RCC 7860 (cell line): ENCODE results near the gene AHSA1.

ENCODE experiments used
- DNase-seq: peaks from one replicate; pipeline ENCODE4 v3.0.0-alpha.2; 2015; ENCODE audit warnings: low spot score
- FAIRE-seq: peaks from 2 replicates; lab custom pipeline; 2012; peaks lifted over from hg19 to GRCh38; lab: Jason Lieb, UNC

The AHSA1 gene

DNA sequence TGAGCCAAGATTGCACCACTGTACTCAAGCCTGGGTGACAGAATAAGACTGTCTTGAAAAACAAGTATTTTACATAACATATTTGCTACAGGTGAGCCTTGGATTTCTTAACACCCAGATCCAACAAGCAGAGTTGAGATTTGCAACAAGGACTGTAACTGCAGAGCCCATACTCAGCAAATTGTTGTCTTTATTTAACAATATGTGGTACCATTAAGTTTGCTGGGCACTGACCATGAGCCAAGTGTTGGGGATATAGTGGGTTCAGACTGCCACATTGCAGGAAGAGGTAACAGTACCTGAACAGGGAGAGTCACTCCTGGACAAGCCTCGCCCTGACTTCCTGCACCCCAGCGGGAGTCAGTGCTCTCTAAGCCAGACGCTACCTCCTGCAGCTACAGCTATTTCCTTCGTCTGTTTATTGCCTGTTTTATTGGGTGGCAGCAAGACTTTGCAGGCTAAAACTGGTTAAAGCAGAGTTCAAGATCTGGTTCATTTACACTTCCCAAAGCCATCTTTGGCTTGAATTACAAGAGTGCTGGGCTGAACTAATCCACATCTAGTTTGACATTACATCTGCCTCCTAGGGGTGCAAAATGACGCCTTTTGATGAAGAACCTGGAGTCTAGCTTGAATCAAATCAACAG, 12.5 kb downstream of the AHSA1 start:
- FAIRE-seq = no peak
- DNase-seq = no peak

DNA sequence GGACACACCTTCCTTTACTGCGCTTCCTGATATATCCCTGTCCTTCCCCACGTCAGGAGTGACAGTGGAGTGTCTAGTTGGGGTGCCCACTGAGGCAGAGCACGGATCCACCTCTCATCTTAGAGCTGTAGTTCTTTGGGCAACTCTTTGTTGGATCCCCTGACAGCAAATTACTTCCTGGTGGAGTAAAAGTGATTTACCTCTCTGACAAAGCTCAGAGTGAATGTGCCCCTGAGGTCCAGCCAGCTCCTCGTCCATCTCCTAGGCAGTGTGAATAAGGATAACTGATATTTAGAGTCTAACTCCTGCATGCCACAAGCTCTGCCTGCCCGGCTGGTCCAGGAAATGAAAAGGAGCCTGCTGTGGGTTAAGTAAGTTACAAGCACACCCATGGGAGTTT, 16.0 kb downstream of the AHSA1 start:
- DNase-seq = no peak

DNA sequence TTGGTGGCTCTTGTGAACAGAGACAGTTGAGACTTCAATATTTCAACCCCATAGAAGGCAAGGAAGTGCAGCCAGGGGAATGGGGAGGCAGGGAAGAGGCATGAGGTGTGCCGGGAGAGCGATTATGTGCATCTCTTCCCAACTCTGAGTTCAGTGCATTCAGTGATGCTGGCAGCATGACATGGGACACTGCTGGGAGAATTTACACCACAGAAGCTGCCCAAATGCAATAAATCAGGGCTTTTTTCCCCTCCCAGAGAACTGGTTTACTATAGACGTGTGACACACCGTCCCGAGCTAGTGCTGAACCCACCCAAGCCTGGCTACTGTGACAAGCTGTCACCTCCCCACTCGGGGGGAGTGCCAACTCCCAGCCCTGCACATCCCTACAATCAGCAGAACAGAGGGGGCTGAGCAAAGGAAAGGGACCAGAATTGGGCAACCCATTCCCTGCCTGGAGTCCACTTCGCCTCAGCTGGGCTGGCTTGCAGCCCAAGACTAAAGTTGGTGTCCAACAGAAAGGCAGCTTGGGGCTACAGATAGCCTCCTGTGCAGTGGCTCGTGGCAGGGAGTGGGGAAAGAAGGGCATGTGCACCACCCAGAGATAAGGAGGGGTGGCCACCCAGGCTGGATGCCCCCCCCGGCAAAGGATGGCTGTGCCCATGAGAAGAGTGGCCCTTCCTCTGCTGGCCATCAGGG, 16.7 kb downstream of the AHSA1 start:
- no peak for DNase-seq
- FAIRE-seq = no peak

More for the DNA sequence above, 16.0 kb downstream of the AHSA1 start:
- no peak for FAIRE-seq

DNA sequence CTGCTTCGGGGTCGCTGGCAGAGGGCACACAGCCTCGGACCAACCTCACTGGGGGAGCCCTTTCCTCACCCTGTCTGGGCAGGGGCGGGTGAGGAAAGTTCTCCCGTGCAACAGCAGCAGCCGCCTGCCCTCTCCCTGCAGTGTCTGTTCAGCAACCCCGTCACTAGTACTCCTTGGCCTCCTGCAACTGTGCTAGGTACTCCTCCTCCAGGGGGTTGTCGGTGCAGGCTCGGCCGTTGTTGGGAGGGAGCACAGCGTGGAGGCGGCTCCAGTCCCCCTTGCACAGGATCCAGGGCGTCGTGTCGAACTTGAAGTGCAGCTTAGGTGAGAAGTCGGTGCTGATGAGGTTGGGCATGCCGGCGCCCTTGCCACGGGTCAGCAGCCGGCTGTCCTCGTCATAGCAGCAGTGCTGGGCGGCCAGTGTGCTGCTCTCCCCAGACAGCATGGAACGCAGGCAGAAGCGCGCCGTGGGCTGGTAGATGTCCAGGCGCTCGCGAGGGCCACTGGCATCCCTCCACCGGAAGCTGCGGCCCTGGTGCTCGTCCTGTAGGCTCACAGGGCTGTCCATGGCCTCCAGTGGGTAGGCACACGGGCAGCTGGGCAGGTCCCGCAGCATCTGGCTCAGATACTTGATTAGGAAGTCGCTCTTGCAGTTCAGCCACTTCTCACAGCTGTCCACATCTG, 17.7 kb downstream of the AHSA1 start:
- DNase-seq (no peak), FAIRE-seq (no peak)

DNA sequence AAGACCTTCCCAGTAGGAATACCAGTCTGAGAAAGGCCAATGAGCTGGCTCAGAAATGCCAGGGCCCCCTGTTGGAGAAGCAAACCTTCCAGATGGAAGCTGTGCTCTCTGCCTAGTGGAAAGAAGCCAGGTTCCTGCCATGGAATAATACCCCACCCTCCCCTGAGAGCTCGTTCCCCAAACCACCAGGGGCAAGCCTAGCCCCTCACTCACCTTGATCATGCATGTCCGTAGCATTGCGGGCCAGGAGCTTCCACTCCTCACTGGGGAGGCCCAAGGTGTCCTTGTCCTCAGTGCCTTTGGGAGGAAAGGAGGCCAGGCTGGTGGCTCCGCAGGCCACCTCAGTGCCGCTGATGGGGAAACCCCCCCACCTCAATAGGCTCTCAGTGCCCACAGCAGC, 20.1 kb downstream of the AHSA1 start:
- DNase-seq (no peak), FAIRE-seq (no peak)

DNA sequence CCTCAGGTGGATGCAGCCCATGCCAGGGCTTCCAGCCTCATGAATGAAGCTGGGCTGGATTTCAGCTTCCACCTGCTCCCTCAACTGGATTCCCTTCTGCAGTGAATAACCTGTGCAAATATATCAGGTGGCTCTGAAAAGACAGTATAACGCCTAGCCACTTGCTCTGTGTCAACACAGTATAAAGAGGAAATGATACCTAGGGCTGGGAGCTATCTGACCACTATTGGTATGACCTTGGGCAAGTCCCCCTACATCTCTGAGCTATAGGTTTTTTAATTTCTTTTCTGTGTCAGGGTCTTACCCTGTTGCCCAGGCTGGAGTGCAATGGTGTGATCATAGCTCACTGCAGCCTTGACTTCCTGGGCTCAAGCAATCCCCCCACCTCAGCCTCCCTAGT, 20.9 kb downstream of the AHSA1 start:
- FAIRE-seq = no peak
- no peak for DNase-seq

DNA sequence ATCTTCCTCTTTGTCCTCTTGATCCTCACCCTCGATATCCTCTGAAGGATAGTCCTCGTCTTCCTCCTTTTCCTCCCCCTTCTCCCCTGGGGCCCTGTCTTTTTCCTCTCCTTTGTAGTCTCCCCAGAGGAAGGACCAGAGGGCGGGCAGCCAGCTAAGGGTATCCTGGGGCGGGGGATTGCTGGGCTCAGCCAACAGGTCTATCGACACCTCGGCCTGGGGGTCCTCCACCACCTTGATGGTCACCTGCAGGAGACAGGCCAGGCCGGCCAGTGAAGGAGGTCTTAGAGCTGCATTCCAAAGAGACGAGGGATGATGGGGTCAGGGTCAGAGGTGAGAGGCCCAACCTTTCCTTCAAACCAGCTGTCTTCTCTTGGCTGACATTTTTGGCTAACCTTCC, 24.5 kb downstream of the AHSA1 start:
- FAIRE-seq = no peak
- DNase-seq = no peak

DNA sequence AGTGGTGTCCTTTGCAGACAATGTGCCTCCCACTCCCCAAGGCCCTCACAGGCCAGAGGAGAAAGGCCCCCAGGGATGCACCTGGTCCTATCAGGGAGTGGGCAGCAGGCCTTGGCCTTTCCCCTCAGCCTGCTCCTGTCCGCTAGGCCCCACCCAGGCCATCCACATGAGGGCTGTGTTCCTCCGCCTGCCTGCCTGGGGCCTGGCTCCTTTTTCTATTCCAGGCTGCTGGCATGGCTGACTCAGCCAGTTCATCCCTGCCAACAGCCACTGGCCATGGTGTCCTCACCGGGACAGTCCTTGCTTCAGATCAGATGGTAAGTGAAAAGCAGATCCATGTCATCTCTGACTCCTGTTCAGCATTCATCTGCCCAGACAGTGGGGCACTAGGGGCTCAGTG, 27.4 kb downstream of the AHSA1 start:
- FAIRE-seq (no peak), DNase-seq (no peak)

DNA sequence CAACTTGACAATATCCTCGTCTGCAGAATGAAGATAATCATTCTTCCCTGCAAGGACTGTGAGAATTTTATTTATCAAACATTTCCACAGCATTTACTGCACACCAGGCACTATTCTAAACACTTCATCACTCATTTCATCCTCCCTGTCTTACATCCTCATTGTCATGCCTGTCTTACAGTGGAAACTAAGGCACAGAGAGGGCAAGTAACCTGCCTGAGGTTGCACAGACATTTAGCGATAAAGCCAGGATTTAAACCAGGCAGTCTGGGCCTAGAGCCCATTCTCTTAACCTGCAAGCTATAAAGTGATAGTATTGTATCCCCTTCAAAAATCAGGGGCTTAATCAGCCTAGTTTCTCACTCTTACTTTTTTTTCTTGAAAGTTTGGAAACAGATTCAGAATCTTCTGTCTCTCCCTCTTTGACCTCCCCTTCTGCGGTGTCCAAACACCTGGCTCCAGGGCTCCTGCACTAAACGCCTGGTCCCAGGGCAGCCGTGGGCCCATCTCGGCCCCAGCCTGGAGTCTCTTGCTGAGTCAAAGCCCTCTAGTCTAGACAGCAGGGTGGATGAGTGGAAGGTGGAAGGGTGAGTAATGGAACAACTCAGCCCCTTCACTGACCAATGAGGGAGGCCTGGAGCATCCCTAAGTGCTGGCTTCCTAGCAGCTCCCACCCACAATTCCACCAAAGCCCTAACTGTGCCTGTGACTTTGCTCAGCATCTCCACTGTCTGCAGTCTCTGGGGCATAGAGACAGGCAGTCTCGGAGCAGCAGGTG, 28.2 kb downstream of the AHSA1 start:
- DNase-seq (peak; percentile 46), FAIRE-seq (peak; percentile 12)

DNA sequence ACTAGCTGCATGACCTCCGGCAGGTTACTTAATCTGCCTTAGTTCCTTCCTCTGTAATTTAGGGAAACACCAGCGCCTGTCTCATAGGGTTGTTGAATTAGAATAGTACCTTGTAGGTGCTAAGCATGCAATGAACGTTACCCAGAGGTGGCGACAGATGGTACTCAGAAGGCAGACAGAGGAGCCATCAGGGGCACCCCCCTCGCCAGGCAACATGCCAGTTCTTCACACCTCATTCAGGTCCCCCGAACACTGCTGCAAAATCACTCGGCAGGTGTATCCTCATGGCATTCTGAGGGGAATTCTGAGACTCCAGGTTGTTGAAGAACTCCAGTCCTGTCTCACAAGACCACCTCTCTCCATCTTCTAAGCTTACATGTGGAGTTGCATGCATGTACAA, 30.7 kb downstream of the AHSA1 start:
- DNase-seq (no peak), FAIRE-seq (no peak)

DNA sequence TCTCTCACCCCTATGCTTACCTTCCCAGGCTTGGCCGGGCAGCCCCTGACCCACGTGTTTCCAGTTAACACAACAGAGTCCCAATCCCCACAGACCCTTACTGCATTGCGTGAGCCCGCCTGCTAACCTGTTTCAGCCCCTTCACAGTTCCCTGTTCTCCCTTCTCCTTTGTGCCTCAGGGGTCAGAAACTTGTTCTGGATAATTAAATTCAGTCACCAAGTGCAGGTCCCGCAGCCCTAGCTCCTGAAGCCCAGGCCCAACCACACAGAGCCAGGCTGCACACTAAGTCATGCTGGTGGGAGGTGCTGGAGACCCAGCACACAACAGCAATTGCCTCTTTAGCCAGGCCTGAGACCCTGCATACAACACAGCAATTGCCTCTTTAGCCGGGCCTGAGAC, 31.1 kb downstream of the AHSA1 start:
- no peak for FAIRE-seq
- DNase-seq = no peak

DNA sequence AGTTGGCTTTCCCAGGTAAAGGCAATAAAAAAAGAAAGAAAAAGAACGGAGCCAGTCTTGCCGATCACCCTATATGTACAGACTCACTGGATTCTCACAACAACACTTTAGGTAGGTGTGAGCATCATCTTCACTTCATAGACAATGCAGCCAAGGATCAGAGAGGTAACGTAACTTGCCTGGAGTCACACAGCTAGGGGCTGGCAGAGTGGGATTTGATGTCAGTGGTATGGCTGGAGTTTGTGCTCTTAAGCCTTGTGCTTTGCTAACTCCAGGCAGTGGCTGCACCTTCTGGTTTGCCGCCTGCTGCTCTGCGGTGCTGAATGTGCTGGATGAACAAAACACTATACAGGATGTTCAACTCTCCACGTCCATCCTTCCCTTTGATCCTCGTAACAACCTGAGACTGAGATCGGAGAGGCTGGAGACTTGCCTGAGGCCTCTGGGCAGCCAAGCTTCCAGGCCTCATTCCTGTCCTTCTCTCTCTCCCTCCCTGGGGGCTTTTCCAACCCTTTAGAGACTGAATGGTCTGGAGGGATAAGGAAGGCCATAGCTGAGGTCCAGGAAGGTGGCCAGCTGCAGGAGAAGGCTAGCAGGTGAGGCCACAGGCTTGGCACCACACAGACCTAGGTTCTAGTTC, 32.6 kb downstream of the AHSA1 start:
- DNase-seq (no peak), FAIRE-seq (no peak)

DNA sequence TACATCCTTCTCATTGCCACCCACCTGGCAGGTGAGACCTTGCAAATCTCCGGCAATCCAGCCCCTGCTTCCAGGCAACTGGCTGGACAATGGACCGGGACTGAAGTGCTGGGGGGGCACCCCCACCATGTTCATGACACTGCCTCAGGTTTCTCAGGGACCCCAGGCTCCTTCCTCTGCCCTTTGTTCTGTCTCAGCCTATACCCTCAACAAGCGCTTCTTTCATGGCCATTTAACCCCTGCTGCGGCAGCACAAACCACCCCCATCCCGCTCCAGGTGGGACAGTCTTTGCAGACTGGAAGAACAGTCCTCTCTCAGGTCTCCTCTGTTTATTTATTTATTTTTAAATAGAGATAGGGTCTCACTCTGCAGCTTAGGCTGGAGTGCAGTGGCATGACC, 33.2 kb downstream of the AHSA1 start:
- no peak for FAIRE-seq

DNA sequence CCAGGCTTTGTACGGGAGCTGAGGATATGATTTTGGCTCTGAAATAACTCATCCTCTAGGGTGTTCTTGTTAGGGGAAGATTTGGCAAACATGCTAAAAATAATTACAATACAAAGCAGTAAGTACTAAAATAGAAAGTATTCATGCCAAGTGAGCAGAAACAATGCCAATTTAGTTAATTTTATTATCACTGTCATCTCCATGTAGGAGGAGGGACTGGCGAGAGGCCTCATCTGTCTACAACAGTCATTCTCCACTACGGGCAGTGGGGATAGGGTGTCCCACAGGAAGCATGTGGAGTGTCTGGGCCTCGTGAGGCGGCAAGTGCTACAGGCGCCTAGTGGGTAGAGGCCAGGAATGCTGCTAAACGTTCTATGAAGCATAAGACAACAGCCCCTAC, 37.4 kb downstream of the AHSA1 start:
- FAIRE-seq (no peak), DNase-seq (no peak)

More for the DNA sequence above, 33.2 kb downstream of the AHSA1 start:
- no peak for DNase-seq

DNA sequence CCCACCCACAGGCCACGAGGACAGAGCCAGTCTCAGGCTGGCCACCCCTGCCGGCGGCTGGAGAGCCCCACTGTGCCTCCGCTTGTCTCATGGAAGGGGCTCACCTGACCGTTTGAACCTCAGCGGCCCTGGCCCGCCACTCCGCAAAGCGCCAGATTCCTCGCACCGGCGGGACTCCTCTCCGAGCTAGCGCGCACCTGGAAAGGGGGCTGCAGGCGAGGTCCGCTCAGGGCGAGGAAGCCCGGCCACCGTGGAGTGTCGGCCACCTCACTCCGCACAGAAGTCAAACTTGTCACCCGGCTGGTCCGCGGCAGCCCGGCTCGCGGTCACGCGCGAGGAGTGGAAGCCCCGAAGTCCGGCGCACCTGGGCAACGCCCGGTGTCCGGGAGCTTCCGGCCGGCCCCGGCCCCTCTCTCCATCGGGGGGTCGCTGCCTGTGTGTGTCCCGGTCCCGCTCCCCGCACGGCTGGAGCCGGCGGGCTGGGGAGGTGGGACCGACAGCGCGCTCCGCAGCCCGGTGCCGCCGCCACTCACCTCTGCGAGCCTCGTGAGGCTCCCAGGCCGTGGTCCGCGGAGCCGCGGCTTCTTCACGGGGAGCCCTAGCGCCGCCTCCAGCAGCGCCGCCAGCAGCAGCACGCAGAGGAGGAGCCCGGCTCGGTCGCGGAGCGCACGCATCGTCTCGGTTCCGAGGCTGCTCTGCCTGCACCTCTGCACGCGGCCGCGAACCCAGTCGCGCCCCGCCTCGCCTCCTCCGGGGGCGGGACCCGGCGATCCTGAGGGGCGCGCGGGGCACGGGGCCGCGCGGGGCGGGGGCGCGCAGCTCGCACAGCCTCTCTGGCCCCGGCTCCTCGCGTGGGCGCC, 40.5 kb downstream of the AHSA1 start, which contains the start of gene ISM2:
Gene ISM2, minus strand, starts transcription at position 697 of the 860 bp plus-strand sequence. Its CDS starts 23 bp downstream, at position 674.
- no peak for DNase-seq
- no peak for FAIRE-seq

DNA sequence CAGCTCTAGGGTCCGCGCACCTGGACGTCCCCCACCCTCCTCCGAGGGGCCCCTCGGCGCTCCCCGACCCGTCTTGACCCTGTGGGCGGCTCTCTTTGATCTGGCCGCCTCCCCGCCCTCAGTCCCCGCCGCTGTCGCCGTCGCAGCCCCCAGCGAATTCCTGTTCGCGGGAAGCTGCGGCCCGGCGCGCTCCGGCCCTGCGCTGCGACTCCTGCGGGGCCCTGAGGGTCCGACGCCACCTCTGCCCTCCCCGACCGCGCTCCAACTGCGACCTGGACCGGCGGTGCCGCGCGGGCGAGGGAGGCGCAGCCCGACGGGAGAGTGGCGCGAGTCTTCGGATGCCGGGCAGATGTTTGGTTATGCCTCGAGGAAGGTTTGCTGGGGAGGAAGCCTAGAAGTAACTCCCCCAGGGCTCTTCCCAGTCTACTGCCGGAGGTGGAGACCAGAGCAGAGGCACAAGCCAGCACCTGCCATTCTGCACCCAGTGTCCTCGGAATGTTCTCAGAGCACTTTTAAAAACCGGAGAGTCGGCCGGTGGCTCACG, 41.2 kb downstream of the AHSA1 start:
- DNase-seq = no peak
- no peak for FAIRE-seq

DNA sequence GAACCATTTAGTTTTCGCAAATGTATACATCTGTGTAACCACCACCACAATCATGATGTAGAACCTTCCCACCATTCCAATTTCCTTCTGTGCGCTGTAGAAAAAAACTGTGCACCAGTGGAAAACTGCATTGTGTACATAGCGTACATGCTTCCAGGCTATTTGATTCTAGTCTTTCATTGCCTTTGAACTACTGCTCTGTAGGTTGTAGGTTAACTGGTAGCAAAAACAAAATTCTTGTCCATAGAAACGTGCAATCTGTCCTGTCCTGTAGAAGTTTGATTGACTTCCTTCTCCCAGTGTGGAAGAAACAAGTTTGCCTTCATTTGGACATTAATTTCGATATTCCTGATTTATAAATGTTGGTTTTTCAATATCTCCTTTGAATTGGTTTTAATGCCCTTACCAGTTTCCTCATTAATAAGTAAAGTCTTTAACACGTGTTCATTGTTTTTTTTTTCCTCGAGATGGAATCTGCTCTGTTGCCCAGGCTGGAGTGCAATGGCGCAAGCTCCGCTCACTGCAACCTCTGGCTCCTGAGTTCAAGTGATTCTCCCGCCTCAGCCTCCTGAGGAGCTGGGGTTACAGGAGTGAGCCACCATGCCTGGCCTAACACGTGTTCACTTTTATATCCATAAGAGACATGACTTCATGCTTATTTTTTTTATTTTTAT, 44.4 kb downstream of the AHSA1 start:
- DNase-seq = no peak
- FAIRE-seq = no peak

DNA sequence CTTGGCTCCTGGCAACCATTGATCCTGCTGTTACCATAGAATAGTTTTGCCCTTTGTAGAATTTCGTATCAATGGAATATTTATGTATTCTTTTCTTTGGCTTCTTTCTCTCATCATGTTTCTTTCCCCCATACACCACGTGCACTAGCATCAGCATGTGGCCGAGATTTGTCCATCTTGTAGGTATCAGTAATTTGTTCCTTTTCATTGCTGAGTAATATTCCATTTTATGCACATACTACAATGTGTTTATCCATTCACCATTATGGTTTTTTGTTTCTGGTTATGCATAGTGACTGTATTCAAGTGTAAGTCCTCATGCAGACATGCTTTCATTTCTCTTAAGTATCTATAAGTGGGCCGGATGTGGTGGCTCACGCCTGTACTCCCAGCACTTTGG, 45.2 kb downstream of the AHSA1 start:
- no peak for FAIRE-seq
- DNase-seq = no peak

DNA sequence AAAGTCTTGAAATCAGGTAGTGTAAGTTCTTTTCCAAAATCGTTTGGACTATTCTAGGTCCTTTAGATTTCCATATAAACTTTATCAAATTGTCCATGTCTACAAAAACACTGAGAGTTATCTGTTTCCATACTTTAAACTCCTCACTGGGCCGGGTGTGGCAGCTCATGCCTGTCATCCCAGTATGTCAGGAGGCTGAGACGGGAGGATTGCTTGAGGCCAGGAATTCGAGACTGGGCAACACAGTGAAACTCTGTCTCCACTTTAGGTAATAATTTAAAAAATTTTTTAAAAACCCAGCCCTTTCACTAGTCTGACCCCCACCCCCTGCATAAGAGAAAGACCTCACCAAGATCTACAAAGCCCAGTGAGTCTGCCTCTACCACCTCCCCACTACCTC, 47.1 kb downstream of the AHSA1 start:
- DNase-seq (no peak), FAIRE-seq (no peak)
